Mesothelial cell of epicardium (in vitro differentiated cells): ENCODE data around the gene EPB41L4A. TPM values are rescaled to one million over a fixed set of nuclear protein-coding genes. Genes with fewer than 3 reads are reported as not detected.
"Not testable (repeated sequence)": the region's sequence is repeated elsewhere in the genome, so short reads cannot be mapped to it uniquely, and the experiment has no call there.

Experiments used
- DNase-seq, 2 experiments: peaks; one replicate each; pipeline ENCODE4 v3.0.0; 2021; ENCODE audit warnings: low spot score in 2 of 2; ENCODE audit not compliant: unreplicated experiment in 2 of 2
- H3K27ac Mint-ChIP-seq: 2 replicates; pipeline ENCODE4 v1.8.0; 2021; ENCODE audit warnings: mixed read lengths
- H3K27me3 Mint-ChIP-seq: 2 replicates; pipeline ENCODE4 v1.8.0; 2021; ENCODE audit warnings: low read depth, mixed read lengths
- H3K36me3 Mint-ChIP-seq: 2 replicates; pipeline ENCODE4 v1.8.0; 2021; ENCODE audit warnings: mixed read lengths
- H3K4me1 Mint-ChIP-seq: 2 replicates; pipeline ENCODE4 v1.8.0; 2021; ENCODE audit warnings: mixed read lengths
- H3K4me3 Mint-ChIP-seq: 2 replicates; pipeline ENCODE4 v1.8.0; 2021; ENCODE audit warnings: mild to moderate bottlenecking, moderate library complexity, mixed read lengths
- H3K9me3 Mint-ChIP-seq: 2 replicates; pipeline ENCODE4 v1.8.0; 2021; ENCODE audit warnings: mixed read lengths
- CTCF ChIP-seq: fragments of 200-600 bp; sonication (generic); IDR thresholded peaks from one replicate; pipeline ENCODE4 v1.5.0; 2021; ENCODE audit warnings: antibody characterized with exemption; ENCODE audit not compliant: unreplicated experiment
- total RNA-seq: library from RNA; stranded (reverse); gene quantifications from 3 replicates; pipeline ENCODE4 v1.2.1, GENCODE V29; 2021

EPB41L4A gene
- total RNA-seq, 1 donor from 2014 or later: 39.3 TPM

GRCh38 chr5:112217843-112218579 lies 201.1 kb downstream of the EPB41L4A start:
- H3K9me3 Mint-ChIP-seq: no peaks in the 10 kb centered on the region
- no peaks in the 10 kb centered on the region for H3K36me3 Mint-ChIP-seq
- no peak for DNase-seq
- H3K4me3 Mint-ChIP-seq: no peak overlapping the region
- no peak for TF ChIP-seq CTCF
- H3K4me1 Mint-ChIP-seq: peaks cover 30% of the 10 kb centered on the region
- H3K27ac Mint-ChIP-seq: peak overlapping the region; percentile 47
- H3K27me3 Mint-ChIP-seq: no peaks in the 10 kb centered on the region

- no peak for DNase-seq
- Mint-ChIP-seq H3K4me1 (peaks cover 16% of the 10 kb centered on the region), H3K27ac (no peak overlapping the region), H3K36me3 (no peaks in the 10 kb centered on the region), H3K9me3 (no peaks in the 10 kb centered on the region), H3K27me3 (no peaks in the 10 kb centered on the region), H3K4me3 (no peak overlapping the region)
- no peak for TF ChIP-seq CTCF
Observed at GRCh38 chr5:112216140-112216539, 202.9 kb downstream of the EPB41L4A start.

GRCh38 chr5:112210430-112211005 lies 208.6 kb downstream of the EPB41L4A start:
- no peak for DNase-seq
- H3K27me3 Mint-ChIP-seq: no peaks in the 10 kb centered on the region
- peak overlapping the region; percentile 1 for H3K27ac Mint-ChIP-seq
- H3K9me3 Mint-ChIP-seq: no peaks in the 10 kb centered on the region
- H3K4me1 Mint-ChIP-seq: peaks cover 10% of the 10 kb centered on the region
- TF ChIP-seq CTCF: peak; percentile 61
- no peak overlapping the region for H3K4me3 Mint-ChIP-seq
- peaks cover 15% of the 10 kb centered on the region for H3K36me3 Mint-ChIP-seq

GRCh38 chr5:112208699-112209615 lies 210.1 kb downstream of the EPB41L4A start:
- no peak for DNase-seq
- Mint-ChIP-seq H3K4me3 (no peak overlapping the region), H3K9me3 (no peaks in the 10 kb centered on the region), H3K27me3 (no peaks in the 10 kb centered on the region), H3K36me3 (peaks cover 15% of the 10 kb centered on the region), H3K4me1 (peaks cover 19% of the 10 kb centered on the region), H3K27ac (peak overlapping the region; percentile 9)
- TF ChIP-seq CTCF: no peak

GRCh38 chr5:112208195-112208594 lies 210.9 kb downstream of the EPB41L4A start:
- Mint-ChIP-seq H3K4me1 (peaks cover 19% of the 10 kb centered on the region), H3K36me3 (peaks cover 17% of the 10 kb centered on the region)
- not testable (repeated sequence) for H3K27ac Mint-ChIP-seq, H3K27me3 Mint-ChIP-seq, H3K4me3 Mint-ChIP-seq, DNase-seq, H3K9me3 Mint-ChIP-seq

GRCh38 chr5:112205846-112206245 lies 213.2 kb downstream of the EPB41L4A start:
- no peak for TF ChIP-seq CTCF
- no peaks in the 10 kb centered on the region for H3K9me3 Mint-ChIP-seq
- H3K27me3 Mint-ChIP-seq: no peaks in the 10 kb centered on the region
- DNase-seq: no peak
- no peak overlapping the region for H3K4me3 Mint-ChIP-seq
- H3K27ac Mint-ChIP-seq: no peak overlapping the region
- peaks cover 19% of the 10 kb centered on the region for H3K4me1 Mint-ChIP-seq
- peaks cover 21% of the 10 kb centered on the region for H3K36me3 Mint-ChIP-seq
